Keratinocyte (primary cell): ENCODE measurements around the gene STK32C. TPM values are rescaled to one million over a fixed set of nuclear protein-coding genes. Genes with fewer than 3 reads are reported as not detected.

Experiments used
- DNase-seq: peaks from one replicate; pipeline ENCODE4 v3.0.0-alpha.2; 2011; ENCODE audit warnings: low read depth, missing footprints, low spot score
- FAIRE-seq: peaks from 2 replicates; lab custom pipeline; 2011; peaks lifted over from hg19 to GRCh38; lab: Jason Lieb, UNC
- H2AFZ ChIP-seq: 2 replicates; pipeline ENCODE4 v1.6.0; 2012; ENCODE audit warnings: low read length, control low read depth, inconsistent platforms; ENCODE audit not compliant: control insufficient read depth
- H3K27ac ChIP-seq: 2 replicates; pipeline ENCODE4 v1.5.1; 2011; ENCODE audit warnings: low read length; ENCODE audit not compliant: control insufficient read depth, insufficient read depth
- H3K27me3 ChIP-seq: 3 replicates; pipeline ENCODE4 v1.6.0; 2011; ENCODE audit warnings: low read length; ENCODE audit not compliant: control insufficient read depth, insufficient read depth; ENCODE audit errors: extremely low read depth
- H3K36me3 ChIP-seq, 2 experiments: 2 replicates in 1 of 2; 3 replicates in 1 of 2; pipeline ENCODE4 v1.5.1; 2011; ENCODE audit warnings: low read length in 2 of 2, mild to moderate bottlenecking in 1 of 2; ENCODE audit not compliant: control insufficient read depth in 2 of 2, insufficient read depth in 2 of 2; ENCODE audit errors: extremely low read depth in 1 of 2
- H3K4me1 ChIP-seq: 3 replicates; pipeline ENCODE4 v1.5.1; 2011; ENCODE audit warnings: low read length; ENCODE audit not compliant: control insufficient read depth, insufficient read depth; ENCODE audit errors: extremely low read depth
- H3K4me2 ChIP-seq: 3 replicates; pipeline ENCODE4 v1.6.0; 2011; ENCODE audit warnings: low read depth, low read length; ENCODE audit not compliant: control insufficient read depth, insufficient read depth; ENCODE audit errors: extremely low read depth
- H3K4me3 ChIP-seq, 3 experiments: fragments of 200-600 bp in 1 of 3; sonication (generic) in 1 of 3; 2 replicates in 2 of 3; 3 replicates in 1 of 3; pipeline ENCODE4 v1.5.1; 2011 to 2016; ENCODE audit warnings: low read length in 3 of 3, mild to moderate bottlenecking in 3 of 3, control low read depth in 2 of 3, inconsistent platforms in 1 of 3, low read depth in 1 of 3, mixed read lengths in 1 of 3, mixed run types in 1 of 3, moderate library complexity in 1 of 3; ENCODE audit not compliant: control insufficient read depth in 2 of 3, insufficient read depth in 2 of 3; ENCODE audit errors: extremely low read depth in 1 of 3
- H3K79me2 ChIP-seq: 2 replicates; pipeline ENCODE4 v1.6.0; 2012; ENCODE audit warnings: low read length; ENCODE audit not compliant: control insufficient read depth, insufficient read depth
- H3K9ac ChIP-seq: 3 replicates; pipeline ENCODE4 v1.6.0; 2011; ENCODE audit warnings: low read length; ENCODE audit not compliant: control insufficient read depth, insufficient read depth; ENCODE audit errors: extremely low read depth
- H3K9me1 ChIP-seq: 3 replicates; pipeline ENCODE4 v1.6.0; 2011; ENCODE audit warnings: low read length; ENCODE audit not compliant: control insufficient read depth, insufficient read depth; ENCODE audit errors: extremely low read depth
- H3K9me3 ChIP-seq: 2 replicates; pipeline ENCODE4 v1.5.1; 2012; ENCODE audit warnings: low read depth, low read length; ENCODE audit not compliant: control insufficient read depth
- H4K20me1 ChIP-seq: 3 replicates; pipeline ENCODE4 v1.6.0; 2011; ENCODE audit warnings: low read length; ENCODE audit not compliant: control insufficient read depth, insufficient read depth; ENCODE audit errors: extremely low read depth
- EZH2 ChIP-seq: IDR thresholded peaks from one replicate; pipeline ENCODE4 v1.6.1; 2012; ENCODE audit warnings: inconsistent platforms, mild to moderate bottlenecking, low read length, moderate library complexity
- dilution Hi-C: fragments of 300-500 bp; cut with MboI; formaldehyde crosslinking; loops from one replicate; pipeline ENCODE4 v1.7.0; 2020; ENCODE audit warnings: low sequenced_read_pairs; ENCODE audit not compliant: extremely low pct_ligation_motif_present
- polyA plus RNA-seq, 5 experiments: library from polyadenylated mRNA; depleted of rRNA in 3 of 5; stranded (reverse) in 3 of 5; stranded (forward) in 1 of 5; unstranded in 1 of 5; fragments of >200 nt; gene quantifications; 1 replicate in 1 of 5; 2 replicates in 3 of 5; 3 replicates in 1 of 5; pipeline versions ENCODE4 v1.2.1 to v1.2.3, GENCODE V29; 2011 to 2012; ENCODE audit warnings: missing spikeins in 2 of 5, low read depth in 1 of 5, low replicate concordance in 1 of 5
- TF ChIP-seq, protein P1 (sequence below), 3 experiments: IDR thresholded peaks in 1 of 3; conservative IDR thresholded peaks in 1 of 3; optimal IDR thresholded peaks in 1 of 3; 2 replicates in 2 of 3; 3 replicates in 1 of 3; pipeline versions ENCODE3 to v1.5.1; 2011; ENCODE audit warnings: low read length in 3 of 3, mild to moderate bottlenecking in 3 of 3, moderate library complexity in 2 of 3, control low read depth in 1 of 3, inconsistent platforms in 1 of 3; ENCODE audit not compliant: insufficient read depth in 2 of 3; ENCODE audit errors: extremely low read depth in 1 of 3

Gene STK32C
- polyA plus RNA-seq, 1 donor (not counting 4 experiments of a cell fraction or from before 2014, with no cell fraction given) = 4.1 TPM

DNA sequence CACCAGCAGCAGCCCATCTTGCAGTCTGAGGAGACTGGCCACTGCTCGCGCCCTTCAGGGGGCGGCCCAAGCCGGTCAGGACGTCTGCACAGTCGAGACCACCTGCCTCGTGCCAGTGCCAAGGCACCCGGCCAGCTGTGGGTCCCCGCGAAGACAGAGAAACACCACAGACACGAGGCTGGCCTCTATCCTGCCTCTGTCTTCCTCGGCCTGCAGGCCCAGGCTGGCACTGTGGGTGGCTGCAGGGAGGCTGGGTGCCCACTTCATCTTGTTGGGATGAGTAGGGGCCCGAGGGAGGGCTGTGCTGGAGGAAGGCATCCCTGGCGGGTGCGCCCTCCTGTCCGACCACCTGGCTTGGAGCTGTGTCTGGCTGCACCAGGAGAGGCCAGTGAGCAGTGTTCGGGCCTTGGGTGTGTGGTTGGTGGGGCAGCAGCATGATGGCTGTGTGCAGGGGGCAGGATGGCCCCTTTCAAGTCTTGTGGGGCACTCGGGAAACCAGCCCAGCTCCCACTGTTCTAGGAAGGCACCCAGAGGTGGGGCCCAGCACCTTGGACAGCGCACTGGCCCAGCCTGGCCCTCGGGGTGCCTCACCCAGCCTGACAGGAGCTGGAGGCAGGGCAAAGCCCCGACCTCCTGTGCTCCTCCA is 113.7 kb downstream of the STK32C start:
- no peak for FAIRE-seq

GRCh38 chr10:132192991-132193665 is 114.6 kb downstream of the STK32C start:
- H3K4me2 ChIP-seq = no peak overlapping the region
- no peak overlapping the region for H3K27ac ChIP-seq
- H3K9me1 ChIP-seq = no peaks in the 10 kb centered on the region
- no peak overlapping the region for H2AFZ ChIP-seq
- H3K9me3 ChIP-seq = no peaks in the 10 kb centered on the region
- FAIRE-seq (no peak), DNase-seq (no peak)
- H3K36me3 ChIP-seq = no peaks in the 10 kb centered on the region
- peaks cover 4% of the 10 kb centered on the region for H4K20me1 ChIP-seq
- H3K9ac ChIP-seq = no peak overlapping the region
- no peaks in the 10 kb centered on the region for H3K79me2 ChIP-seq
- no peaks in the 10 kb centered on the region for H3K4me1 ChIP-seq
- TF ChIP-seq, protein P1, sequence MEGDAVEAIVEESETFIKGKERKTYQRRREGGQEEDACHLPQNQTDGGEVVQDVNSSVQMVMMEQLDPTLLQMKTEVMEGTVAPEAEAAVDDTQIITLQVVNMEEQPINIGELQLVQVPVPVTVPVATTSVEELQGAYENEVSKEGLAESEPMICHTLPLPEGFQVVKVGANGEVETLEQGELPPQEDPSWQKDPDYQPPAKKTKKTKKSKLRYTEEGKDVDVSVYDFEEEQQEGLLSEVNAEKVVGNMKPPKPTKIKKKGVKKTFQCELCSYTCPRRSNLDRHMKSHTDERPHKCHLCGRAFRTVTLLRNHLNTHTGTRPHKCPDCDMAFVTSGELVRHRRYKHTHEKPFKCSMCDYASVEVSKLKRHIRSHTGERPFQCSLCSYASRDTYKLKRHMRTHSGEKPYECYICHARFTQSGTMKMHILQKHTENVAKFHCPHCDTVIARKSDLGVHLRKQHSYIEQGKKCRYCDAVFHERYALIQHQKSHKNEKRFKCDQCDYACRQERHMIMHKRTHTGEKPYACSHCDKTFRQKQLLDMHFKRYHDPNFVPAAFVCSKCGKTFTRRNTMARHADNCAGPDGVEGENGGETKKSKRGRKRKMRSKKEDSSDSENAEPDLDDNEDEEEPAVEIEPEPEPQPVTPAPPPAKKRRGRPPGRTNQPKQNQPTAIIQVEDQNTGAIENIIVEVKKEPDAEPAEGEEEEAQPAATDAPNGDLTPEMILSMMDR (optimal IDR thresholded peaks at IDR 0.05 in 1 of 3, IDR thresholded peaks at IDR 0.05 in 1 of 3, conservative IDR thresholded peaks at IDR 0.05 in 1 of 3; ENCODE audit: extremely low read depth in 1 of 3, insufficient read depth in 2 of 3, low read length in 3 of 3) = no peak
- TF ChIP-seq EZH2 = no peak
- peaks cover 10% of the 10 kb centered on the region for H3K27me3 ChIP-seq
- no peak overlapping the region for H3K4me3 ChIP-seq
- dilution Hi-C loops = no loop called here

More for the DNA sequence above, 113.7 kb downstream of the STK32C start:
- Histone ChIP-seq H2AFZ (no peak overlapping the region), H3K79me2 (no peaks in the 10 kb centered on the region), H3K27ac (no peak overlapping the region), H3K9ac (no peak overlapping the region), H4K20me1 (peaks cover 4% of the 10 kb centered on the region), H3K4me2 (no peak overlapping the region), H3K4me1 (no peaks in the 10 kb centered on the region), H3K9me3 (no peaks in the 10 kb centered on the region), H3K9me1 (no peaks in the 10 kb centered on the region), H3K27me3 (peaks cover 2% of the 10 kb centered on the region), H3K4me3 (no peak overlapping the region), H3K36me3 (no peaks in the 10 kb centered on the region)
- no peak for DNase-seq
- TF ChIP-seq, protein P1 (optimal IDR thresholded peaks at IDR 0.05 in 1 of 3, IDR thresholded peaks at IDR 0.05 in 1 of 3, conservative IDR thresholded peaks at IDR 0.05 in 1 of 3; ENCODE audit: extremely low read depth in 1 of 3, insufficient read depth in 2 of 3, low read length in 3 of 3) = no peak
- TF ChIP-seq EZH2 = no peak
- dilution Hi-C loops = no loop called here
